OCI-LY7 (cell line): ENCODE results near the gene WDR64.

Source experiments
- EZH2phosphoT487 ChIP-seq: fragments of 200-600 bp; sonication (generic); IDR thresholded peaks from 2 replicates; pipeline ENCODE4 v1.6.1; 2018; ENCODE audit warnings: low read depth, borderline replicate concordance, mild to moderate bottlenecking, mixed run types, antibody characterized with exemption, low read length, moderate library complexity, mixed read lengths
- TF ChIP-seq, protein P1 (sequence below): fragments of 200-600 bp; sonication (generic); conservative IDR thresholded peaks from 2 replicates; pipeline ENCODE4 v1.5.1; 2014; ENCODE audit warnings: mild to moderate bottlenecking, antibody characterized with exemption, low read length, moderate library complexity, mixed read lengths

GRCh38 chr1:241610056-241610815, 41.8 kb upstream of the WDR64 start:
- TF ChIP-seq, protein P1, sequence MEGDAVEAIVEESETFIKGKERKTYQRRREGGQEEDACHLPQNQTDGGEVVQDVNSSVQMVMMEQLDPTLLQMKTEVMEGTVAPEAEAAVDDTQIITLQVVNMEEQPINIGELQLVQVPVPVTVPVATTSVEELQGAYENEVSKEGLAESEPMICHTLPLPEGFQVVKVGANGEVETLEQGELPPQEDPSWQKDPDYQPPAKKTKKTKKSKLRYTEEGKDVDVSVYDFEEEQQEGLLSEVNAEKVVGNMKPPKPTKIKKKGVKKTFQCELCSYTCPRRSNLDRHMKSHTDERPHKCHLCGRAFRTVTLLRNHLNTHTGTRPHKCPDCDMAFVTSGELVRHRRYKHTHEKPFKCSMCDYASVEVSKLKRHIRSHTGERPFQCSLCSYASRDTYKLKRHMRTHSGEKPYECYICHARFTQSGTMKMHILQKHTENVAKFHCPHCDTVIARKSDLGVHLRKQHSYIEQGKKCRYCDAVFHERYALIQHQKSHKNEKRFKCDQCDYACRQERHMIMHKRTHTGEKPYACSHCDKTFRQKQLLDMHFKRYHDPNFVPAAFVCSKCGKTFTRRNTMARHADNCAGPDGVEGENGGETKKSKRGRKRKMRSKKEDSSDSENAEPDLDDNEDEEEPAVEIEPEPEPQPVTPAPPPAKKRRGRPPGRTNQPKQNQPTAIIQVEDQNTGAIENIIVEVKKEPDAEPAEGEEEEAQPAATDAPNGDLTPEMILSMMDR = no peak
- no peak for TF ChIP-seq EZH2phosphoT487
